K562 (cell line): Measurements from ENCODE around the gene ORMDL2. TPM values are rescaled to one million over a fixed set of nuclear protein-coding genes. Genes with fewer than 3 reads are reported as not detected.

Experiments used
- CHD4 ChIP-seq: fragments of 200-600 bp; sonication (generic); IDR thresholded peaks from 3 replicates; pipeline ENCODE4 v1.6.1; 2012; ENCODE audit warnings: low read depth, mild to moderate bottlenecking, mixed read lengths, low read length, inconsistent platforms; ENCODE audit not compliant: insufficient read depth, insufficient replicate concordance, poor library complexity, severe bottlenecking
- HMG20A ChIP-seq: fragments of 450-650 bp; formaldehyde crosslinking; conservative IDR thresholded peaks from 2 replicates; pipeline ENCODE4 v1.4.0; 2020; ENCODE audit warnings: mild to moderate bottlenecking, mixed read lengths
- NR2C1 ChIP-seq, 2 experiments: fragments of 450-650 bp; IDR thresholded peaks; 2 replicates each; pipeline ENCODE4 v1.6.1; 2017; ENCODE audit warnings: mild to moderate bottlenecking in 2 of 2, antibody characterized with exemption in 1 of 2, inconsistent platforms in 1 of 2, missing compliant biosample characterization in 1 of 2, missing genetic modification characterization in 1 of 2
- PCBP1 ChIP-seq: fragments of 200-400 bp; formaldehyde crosslinking; IDR thresholded peaks from 2 replicates; pipeline ENCODE4 v1.6.1; 2018; ENCODE audit warnings: mild to moderate bottlenecking, low read depth, low read length; ENCODE audit not compliant: poor library complexity, severe bottlenecking
- RUNX1 ChIP-seq: sonication (generic); IDR thresholded peaks from 2 replicates; pipeline ENCODE4 v1.6.1; 2016; ENCODE audit warnings: antibody characterized with exemption, low read depth
- ZNF217 ChIP-seq: sonication (generic); formaldehyde crosslinking; IDR thresholded peaks from 2 replicates; pipeline ENCODE4 v1.8.0; 2022; ENCODE audit warnings: mild to moderate bottlenecking, missing genetic modification reagents
- ZNF239 ChIP-seq: fragments of 250-450 bp; sonication (Bioruptor Pico); IDR thresholded peaks from 2 replicates; pipeline ENCODE4 v1.4.0; 2020; ENCODE audit warnings: mild to moderate bottlenecking
- ZNF584 ChIP-seq: fragments of 200-800 bp; sonication (Bioruptor generic); IDR thresholded peaks from 2 replicates; pipeline ENCODE4 v1.6.1; 2016; ENCODE audit warnings: low read depth, mild to moderate bottlenecking, missing genetic modification characterization, missing compliant biosample characterization
- polyA plus RNA-seq, 8 experiments: library from polyadenylated mRNA; depleted of rRNA in 4 of 8; stranded (reverse) in 5 of 8; unstranded in 3 of 8; fragments of >200 nt; fragmentation: Nextera tagmentation in 2 of 8; fragmentation: Illumina TruSeq in 1 of 8; extraction: Ambion mirVana in 2 of 8; extraction: Trizol in 1 of 8; gene quantifications; 2 replicates each; pipeline versions ENCODE4 v1.2.1 to v1.2.3, GENCODE V29; 2011 to 2014; ENCODE audit warnings: inconsistent platforms in 1 of 8, missing spikeins in 1 of 8
- total RNA-seq, 7 experiments: library from RNA; depleted of rRNA in 6 of 7; stranded (reverse); fragments of >200 nt in 6 of 7; fragmentation: Illumina TruSeq in 2 of 7; extraction: Trizol in 2 of 7; gene quantifications; 2 replicates each; pipeline versions ENCODE4 v1.2.1 to v1.2.3, GENCODE V29; 2011 to 2021; ENCODE audit warnings: low replicate concordance in 1 of 7
- TF ChIP-seq, protein P1 (sequence below): sonication (generic); formaldehyde crosslinking; IDR thresholded peaks from 2 replicates; pipeline ENCODE4 v1.8.0; 2023; ENCODE audit warnings: mild to moderate bottlenecking, missing genetic modification reagents
- TF ChIP-seq, protein P2 (sequence below): fragments of 450-650 bp; formaldehyde crosslinking; IDR thresholded peaks from 2 replicates; pipeline ENCODE4 v1.4.0; 2022; ENCODE audit warnings: mild to moderate bottlenecking, moderate library complexity
- TF ChIP-seq, protein P3 (sequence below), 2 experiments: fragments of 450-650 bp in 1 of 2; sonication (generic) in 1 of 2; formaldehyde crosslinking in 1 of 2; IDR thresholded peaks in 1 of 2; conservative IDR thresholded peaks in 1 of 2; 2 replicates each; pipeline versions ENCODE4 v1.6.1 to v1.8.1; 2016 to 2023; ENCODE audit warnings: mild to moderate bottlenecking in 2 of 2, moderate library complexity in 2 of 2, inconsistent platforms in 1 of 2, missing genetic modification reagents in 1 of 2
- TF ChIP-seq, protein P4 (sequence below): fragments of 450-650 bp; formaldehyde crosslinking; IDR thresholded peaks from 2 replicates; pipeline ENCODE4 v1.4.0; 2020; ENCODE audit warnings: mild to moderate bottlenecking, moderate library complexity
- TF ChIP-seq, protein P5 (sequence below), 2 experiments: fragments of 450-650 bp; IDR thresholded peaks; 2 replicates each; pipeline ENCODE4 v1.6.1; 2018; ENCODE audit warnings: mild to moderate bottlenecking in 2 of 2, low read depth in 1 of 2; ENCODE audit not compliant: partially characterized antibody in 2 of 2

Gene ORMDL2
- total and polyA plus RNA-seq, 9 of the 15 experiments (the other 6 are each of a cell fraction or from before 2014, with no cell fraction given) = 9.9 to 113 (median 34.4) TPM

DNA sequence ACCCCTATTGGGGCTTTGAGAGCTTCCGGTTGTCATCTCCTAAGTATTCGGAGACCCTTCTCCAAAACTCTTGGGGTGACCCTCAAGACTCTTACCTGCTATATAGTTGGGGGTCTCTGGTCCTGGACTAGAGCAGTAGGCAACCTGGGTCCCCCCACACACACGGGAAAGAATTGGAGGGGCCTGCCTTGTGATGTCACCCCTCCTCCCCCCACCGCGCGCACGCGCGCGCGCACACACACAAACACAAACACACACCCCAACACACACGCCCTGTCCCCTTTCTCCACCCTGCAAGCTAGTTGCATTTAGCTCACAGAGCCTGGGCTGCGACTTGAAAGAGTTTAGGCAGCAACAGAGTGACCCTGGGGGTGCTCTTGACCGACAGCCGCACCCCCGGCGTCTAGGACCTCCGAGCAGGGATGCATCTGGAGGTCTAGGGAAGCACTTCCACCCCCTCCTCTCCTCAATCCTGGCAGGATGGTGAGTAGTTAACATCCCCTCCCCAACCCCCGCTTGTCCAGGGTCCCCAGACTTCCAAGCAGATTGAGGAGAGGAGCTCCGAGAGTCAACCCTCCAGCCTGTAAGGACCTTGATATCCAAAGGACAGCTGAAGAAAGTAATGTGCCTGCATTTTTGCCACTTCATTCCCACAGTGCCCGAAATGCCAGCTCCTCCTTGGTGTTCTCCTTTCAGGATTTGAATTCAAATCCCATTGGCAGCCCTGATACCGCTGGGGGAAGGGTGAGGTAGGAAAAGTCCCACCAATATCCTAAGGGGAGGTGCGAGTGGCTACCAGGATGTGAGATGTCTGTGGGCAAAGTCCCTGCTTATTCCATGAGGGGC is 13.0 kb downstream of the ORMDL2 start (continued):
- TF ChIP-seq, protein P1, sequence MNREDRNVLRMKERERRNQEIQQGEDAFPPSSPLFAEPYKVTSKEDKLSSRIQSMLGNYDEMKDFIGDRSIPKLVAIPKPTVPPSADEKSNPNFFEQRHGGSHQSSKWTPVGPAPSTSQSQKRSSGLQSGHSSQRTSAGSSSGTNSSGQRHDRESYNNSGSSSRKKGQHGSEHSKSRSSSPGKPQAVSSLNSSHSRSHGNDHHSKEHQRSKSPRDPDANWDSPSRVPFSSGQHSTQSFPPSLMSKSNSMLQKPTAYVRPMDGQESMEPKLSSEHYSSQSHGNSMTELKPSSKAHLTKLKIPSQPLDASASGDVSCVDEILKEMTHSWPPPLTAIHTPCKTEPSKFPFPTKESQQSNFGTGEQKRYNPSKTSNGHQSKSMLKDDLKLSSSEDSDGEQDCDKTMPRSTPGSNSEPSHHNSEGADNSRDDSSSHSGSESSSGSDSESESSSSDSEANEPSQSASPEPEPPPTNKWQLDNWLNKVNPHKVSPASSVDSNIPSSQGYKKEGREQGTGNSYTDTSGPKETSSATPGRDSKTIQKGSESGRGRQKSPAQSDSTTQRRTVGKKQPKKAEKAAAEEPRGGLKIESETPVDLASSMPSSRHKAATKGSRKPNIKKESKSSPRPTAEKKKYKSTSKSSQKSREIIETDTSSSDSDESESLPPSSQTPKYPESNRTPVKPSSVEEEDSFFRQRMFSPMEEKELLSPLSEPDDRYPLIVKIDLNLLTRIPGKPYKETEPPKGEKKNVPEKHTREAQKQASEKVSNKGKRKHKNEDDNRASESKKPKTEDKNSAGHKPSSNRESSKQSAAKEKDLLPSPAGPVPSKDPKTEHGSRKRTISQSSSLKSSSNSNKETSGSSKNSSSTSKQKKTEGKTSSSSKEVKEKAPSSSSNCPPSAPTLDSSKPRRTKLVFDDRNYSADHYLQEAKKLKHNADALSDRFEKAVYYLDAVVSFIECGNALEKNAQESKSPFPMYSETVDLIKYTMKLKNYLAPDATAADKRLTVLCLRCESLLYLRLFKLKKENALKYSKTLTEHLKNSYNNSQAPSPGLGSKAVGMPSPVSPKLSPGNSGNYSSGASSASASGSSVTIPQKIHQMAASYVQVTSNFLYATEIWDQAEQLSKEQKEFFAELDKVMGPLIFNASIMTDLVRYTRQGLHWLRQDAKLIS (CRISPR knock-in tag) = no peak
- TF ChIP-seq HMG20A (CRISPR knock-in tag) = no peak
- TF ChIP-seq, protein P2, sequence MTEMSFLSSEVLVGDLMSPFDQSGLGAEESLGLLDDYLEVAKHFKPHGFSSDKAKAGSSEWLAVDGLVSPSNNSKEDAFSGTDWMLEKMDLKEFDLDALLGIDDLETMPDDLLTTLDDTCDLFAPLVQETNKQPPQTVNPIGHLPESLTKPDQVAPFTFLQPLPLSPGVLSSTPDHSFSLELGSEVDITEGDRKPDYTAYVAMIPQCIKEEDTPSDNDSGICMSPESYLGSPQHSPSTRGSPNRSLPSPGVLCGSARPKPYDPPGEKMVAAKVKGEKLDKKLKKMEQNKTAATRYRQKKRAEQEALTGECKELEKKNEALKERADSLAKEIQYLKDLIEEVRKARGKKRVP = no peak
- TF ChIP-seq RUNX1 = no peak
- TF ChIP-seq ZNF584 = no peak
- TF ChIP-seq ZNF217 (CRISPR knock-in tag) = no peak
- TF ChIP-seq NR2C1 (IDR thresholded peaks at IDR 0.05) = peak; percentile 64
- no peak for TF ChIP-seq NR2C1 (tag; IDR thresholded peaks at IDR 0.05)
- TF ChIP-seq, protein P3, sequence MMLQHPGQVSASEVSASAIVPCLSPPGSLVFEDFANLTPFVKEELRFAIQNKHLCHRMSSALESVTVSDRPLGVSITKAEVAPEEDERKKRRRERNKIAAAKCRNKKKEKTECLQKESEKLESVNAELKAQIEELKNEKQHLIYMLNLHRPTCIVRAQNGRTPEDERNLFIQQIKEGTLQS (IDR thresholded peaks at IDR 0.05) = peak; percentile 89
- TF ChIP-seq, protein P3 (CRISPR knock-in tag; conservative IDR thresholded peaks at IDR 0.05) = no peak
- TF ChIP-seq PCBP1 = no peak
- TF ChIP-seq ZNF239 = no peak
- TF ChIP-seq, protein P4, sequence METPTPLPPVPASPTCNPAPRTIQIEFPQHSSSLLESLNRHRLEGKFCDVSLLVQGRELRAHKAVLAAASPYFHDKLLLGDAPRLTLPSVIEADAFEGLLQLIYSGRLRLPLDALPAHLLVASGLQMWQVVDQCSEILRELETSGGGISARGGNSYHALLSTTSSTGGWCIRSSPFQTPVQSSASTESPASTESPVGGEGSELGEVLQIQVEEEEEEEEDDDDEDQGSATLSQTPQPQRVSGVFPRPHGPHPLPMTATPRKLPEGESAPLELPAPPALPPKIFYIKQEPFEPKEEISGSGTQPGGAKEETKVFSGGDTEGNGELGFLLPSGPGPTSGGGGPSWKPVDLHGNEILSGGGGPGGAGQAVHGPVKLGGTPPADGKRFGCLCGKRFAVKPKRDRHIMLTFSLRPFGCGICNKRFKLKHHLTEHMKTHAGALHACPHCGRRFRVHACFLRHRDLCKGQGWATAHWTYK (CRISPR knock-in tag) = no peak
- TF ChIP-seq, protein P5, sequence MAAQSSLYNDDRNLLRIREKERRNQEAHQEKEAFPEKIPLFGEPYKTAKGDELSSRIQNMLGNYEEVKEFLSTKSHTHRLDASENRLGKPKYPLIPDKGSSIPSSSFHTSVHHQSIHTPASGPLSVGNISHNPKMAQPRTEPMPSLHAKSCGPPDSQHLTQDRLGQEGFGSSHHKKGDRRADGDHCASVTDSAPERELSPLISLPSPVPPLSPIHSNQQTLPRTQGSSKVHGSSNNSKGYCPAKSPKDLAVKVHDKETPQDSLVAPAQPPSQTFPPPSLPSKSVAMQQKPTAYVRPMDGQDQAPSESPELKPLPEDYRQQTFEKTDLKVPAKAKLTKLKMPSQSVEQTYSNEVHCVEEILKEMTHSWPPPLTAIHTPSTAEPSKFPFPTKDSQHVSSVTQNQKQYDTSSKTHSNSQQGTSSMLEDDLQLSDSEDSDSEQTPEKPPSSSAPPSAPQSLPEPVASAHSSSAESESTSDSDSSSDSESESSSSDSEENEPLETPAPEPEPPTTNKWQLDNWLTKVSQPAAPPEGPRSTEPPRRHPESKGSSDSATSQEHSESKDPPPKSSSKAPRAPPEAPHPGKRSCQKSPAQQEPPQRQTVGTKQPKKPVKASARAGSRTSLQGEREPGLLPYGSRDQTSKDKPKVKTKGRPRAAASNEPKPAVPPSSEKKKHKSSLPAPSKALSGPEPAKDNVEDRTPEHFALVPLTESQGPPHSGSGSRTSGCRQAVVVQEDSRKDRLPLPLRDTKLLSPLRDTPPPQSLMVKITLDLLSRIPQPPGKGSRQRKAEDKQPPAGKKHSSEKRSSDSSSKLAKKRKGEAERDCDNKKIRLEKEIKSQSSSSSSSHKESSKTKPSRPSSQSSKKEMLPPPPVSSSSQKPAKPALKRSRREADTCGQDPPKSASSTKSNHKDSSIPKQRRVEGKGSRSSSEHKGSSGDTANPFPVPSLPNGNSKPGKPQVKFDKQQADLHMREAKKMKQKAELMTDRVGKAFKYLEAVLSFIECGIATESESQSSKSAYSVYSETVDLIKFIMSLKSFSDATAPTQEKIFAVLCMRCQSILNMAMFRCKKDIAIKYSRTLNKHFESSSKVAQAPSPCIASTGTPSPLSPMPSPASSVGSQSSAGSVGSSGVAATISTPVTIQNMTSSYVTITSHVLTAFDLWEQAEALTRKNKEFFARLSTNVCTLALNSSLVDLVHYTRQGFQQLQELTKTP (IDR thresholded peaks at IDR 0.05; ENCODE audit: low read depth in 1 of 2, partially characterized antibody in 2 of 2) = peak in 1 of 2 experiments; percentile 35
- no peak for TF ChIP-seq CHD4
